A673 (cell line): Measurements from ENCODE around the gene TCF15. TPM values are rescaled to one million over a fixed set of nuclear protein-coding genes. Genes with fewer than 3 reads are reported as not detected.

Experiments used
- BruUV-seq: library from RNA; stranded (reverse); fragments of 400-500 nt; replicated peaks from 2 replicates; lab custom pipeline; 2021; lab: Mats Ljungman, UMichigan
- CTCF ChIA-PET: fragments of 300-600 bp; sonication (Branson Sonifier 250); formaldehyde crosslinking; loops from one replicate; lab custom pipeline; 2022; ENCODE audit warnings: antibody characterized with exemption; lab: Charles Lee
- POLR2A ChIA-PET: fragments of 300-600 bp; sonication (Branson Sonifier 250); formaldehyde crosslinking; loops from one replicate; lab custom pipeline; 2022; ENCODE audit warnings: antibody characterized with exemption; ENCODE audit not compliant: low non-redundant PET; lab: Charles Lee
- DNase-seq: peaks from one replicate; pipeline ENCODE4 v3.0.0-alpha.2; 2015; ENCODE audit warnings: low spot score
- H3K27ac ChIP-seq: fragments of 200-600 bp; sonication (generic); 2 replicates; pipeline ENCODE4 v1.5.1; 2016; ENCODE audit warnings: mixed run types, low read depth, mild to moderate bottlenecking, mixed read lengths, antibody characterized with exemption, low read length; ENCODE audit not compliant: poor library complexity, severe bottlenecking
- H3K27me3 ChIP-seq: fragments of 200-600 bp; sonication (generic); replicated peaks from 2 replicates; pipeline ENCODE4 v1.6.1; 2017; ENCODE audit warnings: mixed run types, low read depth, mild to moderate bottlenecking, mixed read lengths, antibody characterized with exemption, low read length; ENCODE audit not compliant: insufficient read depth, poor library complexity
- H3K36me3 ChIP-seq: fragments of 200-600 bp; sonication (generic); 2 replicates; pipeline ENCODE4 v1.6.1; 2016; ENCODE audit warnings: mixed run types, mild to moderate bottlenecking, mixed read lengths, antibody characterized with exemption, low read length; ENCODE audit not compliant: insufficient read depth, poor library complexity, severe bottlenecking
- H3K4me1 ChIP-seq: fragments of 200-600 bp; sonication (generic); 2 replicates; pipeline ENCODE4 v1.6.1; 2017; ENCODE audit warnings: mixed run types, mild to moderate bottlenecking, mixed read lengths, antibody characterized with exemption, low read length; ENCODE audit not compliant: insufficient read depth, poor library complexity, severe bottlenecking
- H3K4me3 ChIP-seq: fragments of 200-600 bp; sonication (generic); 2 replicates; pipeline ENCODE4 v1.5.1; 2016; ENCODE audit warnings: low read depth, mixed run types, mild to moderate bottlenecking, mixed read lengths, low read length; ENCODE audit not compliant: poor library complexity, severe bottlenecking
- H3K9me3 ChIP-seq: fragments of 200-600 bp; sonication (generic); 2 replicates; pipeline ENCODE4 v1.6.1; 2016; ENCODE audit warnings: mixed run types, low read depth, mild to moderate bottlenecking, mixed read lengths, antibody characterized with exemption, low read length; ENCODE audit not compliant: poor library complexity, severe bottlenecking
- EZH2 ChIP-seq: fragments of 200-600 bp; sonication (generic); IDR thresholded peaks from 2 replicates; pipeline ENCODE4 v1.6.1; 2017; ENCODE audit warnings: borderline replicate concordance, low read depth, mild to moderate bottlenecking, mixed read lengths, antibody characterized with exemption, low read length; ENCODE audit not compliant: poor library complexity, severe bottlenecking
- intact Hi-C: fragments of 100-400 bp; cut with micrococcal nuclease; formaldehyde crosslinking; loops from one replicate; pipeline ENCODE4 v1.10.0; 2022; ENCODE audit not compliant: unreplicated experiment
- total RNA-seq: library from RNA; stranded (reverse); gene quantifications from 2 replicates; pipeline ENCODE4 v1.2.3, GENCODE V29; 2021
- TF ChIP-seq, protein P1 (sequence below): fragments of 300-800, 200-600 bp; sonication (generic); conservative IDR thresholded peaks from 2 replicates; pipeline ENCODE4 v1.5.1; 2017; ENCODE audit warnings: low read depth, mild to moderate bottlenecking, antibody characterized with exemption, low read length, moderate library complexity, mixed read lengths

The TCF15 gene
- total RNA-seq, 1 experiment from 2014 or later = 0.24 TPM

DNA sequence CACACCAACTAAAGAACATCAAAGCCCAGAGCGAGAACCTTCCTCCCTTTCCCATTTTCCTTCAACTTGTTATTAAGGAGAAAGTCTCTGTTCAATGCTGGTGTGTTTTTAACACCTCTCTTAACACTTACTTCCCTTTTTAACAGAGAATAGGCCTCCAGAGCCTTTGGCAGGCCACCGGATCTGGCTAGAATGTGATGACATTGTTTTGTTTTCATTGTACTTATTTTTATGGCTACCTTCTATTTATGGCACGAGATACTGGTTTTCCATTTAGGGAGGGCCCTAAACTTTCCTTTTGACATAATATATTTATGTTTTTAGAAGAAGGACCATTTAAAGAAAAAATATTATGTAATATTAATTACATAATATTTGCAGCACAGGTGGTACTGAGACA is 21.6 kb downstream of the TCF15 start:
- BruUV-seq = no TSS peak
- no peak for TF ChIP-seq EZH2
- TF ChIP-seq, protein P1, sequence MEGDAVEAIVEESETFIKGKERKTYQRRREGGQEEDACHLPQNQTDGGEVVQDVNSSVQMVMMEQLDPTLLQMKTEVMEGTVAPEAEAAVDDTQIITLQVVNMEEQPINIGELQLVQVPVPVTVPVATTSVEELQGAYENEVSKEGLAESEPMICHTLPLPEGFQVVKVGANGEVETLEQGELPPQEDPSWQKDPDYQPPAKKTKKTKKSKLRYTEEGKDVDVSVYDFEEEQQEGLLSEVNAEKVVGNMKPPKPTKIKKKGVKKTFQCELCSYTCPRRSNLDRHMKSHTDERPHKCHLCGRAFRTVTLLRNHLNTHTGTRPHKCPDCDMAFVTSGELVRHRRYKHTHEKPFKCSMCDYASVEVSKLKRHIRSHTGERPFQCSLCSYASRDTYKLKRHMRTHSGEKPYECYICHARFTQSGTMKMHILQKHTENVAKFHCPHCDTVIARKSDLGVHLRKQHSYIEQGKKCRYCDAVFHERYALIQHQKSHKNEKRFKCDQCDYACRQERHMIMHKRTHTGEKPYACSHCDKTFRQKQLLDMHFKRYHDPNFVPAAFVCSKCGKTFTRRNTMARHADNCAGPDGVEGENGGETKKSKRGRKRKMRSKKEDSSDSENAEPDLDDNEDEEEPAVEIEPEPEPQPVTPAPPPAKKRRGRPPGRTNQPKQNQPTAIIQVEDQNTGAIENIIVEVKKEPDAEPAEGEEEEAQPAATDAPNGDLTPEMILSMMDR = no peak
- Histone ChIP-seq H3K4me3 (no peak overlapping the region), H3K27ac (no peak overlapping the region), H3K9me3 (no peaks in the 10 kb centered on the region), H3K27me3 (no peaks in the 10 kb centered on the region), H3K36me3 (no peaks in the 10 kb centered on the region), H3K4me1 (no peaks in the 10 kb centered on the region)
- POLR2A ChIA-PET = no interaction called here
- DNase-seq = no peak
- intact Hi-C loops = no loop called here
- CTCF ChIA-PET = no interaction called here

- Histone ChIP-seq H3K4me3 (no peak overlapping the region), H3K4me1 (no peaks in the 10 kb centered on the region), H3K27me3 (no peaks in the 10 kb centered on the region), H3K27ac (no peak overlapping the region), H3K9me3 (no peaks in the 10 kb centered on the region), H3K36me3 (no peaks in the 10 kb centered on the region)
- BruUV-seq = no TSS peak
- ChIA-PET POLR2A (no interaction called here), CTCF (no interaction called here)
- no peak for DNase-seq
- TF ChIP-seq, protein P1 = no peak
- TF ChIP-seq EZH2 = no peak
- intact Hi-C loops = no loop called here
These were observed 25.2 kb downstream of the TCF15 start for GRCh38 chr20:584971-585301.

- no peak for DNase-seq
- Histone ChIP-seq H3K9me3 (no peaks in the 10 kb centered on the region), H3K4me1 (no peaks in the 10 kb centered on the region), H3K27ac (no peak overlapping the region), H3K4me3 (no peak overlapping the region), H3K27me3 (no peaks in the 10 kb centered on the region), H3K36me3 (no peaks in the 10 kb centered on the region)
- TF ChIP-seq, protein P1 = no peak
- no peak for TF ChIP-seq EZH2
- intact Hi-C loops = no loop called here
- no TSS peak for BruUV-seq
- ChIA-PET CTCF (no interaction called here), POLR2A (no interaction called here)
These were observed 25.7 kb downstream of the TCF15 start for GRCh38 chr20:584161-584970.
